NCI-H128 (cell line): ENCODE results near the gene CLP1.

ENCODE experiments used
- DNase-seq: peaks from one replicate; lab custom pipeline; 2025; ENCODE audit not compliant: unreplicated experiment; lab: John Stamatoyannopoulos, UW

The CLP1 gene

GRCh38 chr11:57657194-57658022 lies at the start of gene CLP1:
Gene CLP1, plus strand, starts transcription at chr11:57657762. Its CDS starts 1,715 bp downstream, at chr11:57659477.
- DNase-seq = peak; percentile 99

- DNase-seq = no peak
Observed at GRCh38 chr11:57610170-57610569, 47.4 kb upstream of the CLP1 start.

GRCh38 chr11:57614234-57614772 lies 43.3 kb upstream of the CLP1 start:
- no peak for DNase-seq

- no peak for DNase-seq
Observed at GRCh38 chr11:57615308-57615707, 42.3 kb upstream of the CLP1 start.

- no peak for DNase-seq
Observed at GRCh38 chr11:57616595-57616994, 41.0 kb upstream of the CLP1 start.

GRCh38 chr11:57618438-57618837 lies 39.1 kb upstream of the CLP1 start:
- DNase-seq = no peak

- no peak for DNase-seq
Observed at GRCh38 chr11:57619331-57619730, 38.2 kb upstream of the CLP1 start.

- no peak for DNase-seq
Observed at GRCh38 chr11:57620467-57620866, 37.1 kb upstream of the CLP1 start.

- no peak for DNase-seq
Observed at GRCh38 chr11:57622263-57622662, 35.3 kb upstream of the CLP1 start.

- no peak for DNase-seq
Observed at GRCh38 chr11:57624864-57625263, 32.7 kb upstream of the CLP1 start.

- no peak for DNase-seq
Observed at GRCh38 chr11:57626895-57627294, 30.7 kb upstream of the CLP1 start.

GRCh38 chr11:57630171-57630570 lies 27.4 kb upstream of the CLP1 start:
- no peak for DNase-seq

GRCh38 chr11:57632116-57632515 lies 25.4 kb upstream of the CLP1 start:
- no peak for DNase-seq

GRCh38 chr11:57633394-57634070 lies 24.0 kb upstream of the CLP1 start:
- no peak for DNase-seq

GRCh38 chr11:57634311-57634710 lies 23.3 kb upstream of the CLP1 start:
- DNase-seq = no peak

GRCh38 chr11:57635246-57635645 lies 22.3 kb upstream of the CLP1 start:
- no peak for DNase-seq

GRCh38 chr11:57637626-57638004 lies 19.9 kb upstream of the CLP1 start:
- no peak for DNase-seq

GRCh38 chr11:57638005-57638781 lies 19.4 kb upstream of the CLP1 start:
- peak; percentile 76 for DNase-seq

- no peak for DNase-seq
Observed at GRCh38 chr11:57638811-57639320, 18.7 kb upstream of the CLP1 start.

GRCh38 chr11:57639321-57640067 lies 18.1 kb upstream of the CLP1 start:
- no peak for DNase-seq
